ENCODE measurements around the gene JAKMIP3. TPM values are rescaled to one million over a fixed set of nuclear protein-coding genes. Genes with fewer than 3 reads are reported as not detected.

The JAKMIP3 gene
- total RNA-seq, 1 donor from 2014 or later: 0.18 TPM

DNA sequence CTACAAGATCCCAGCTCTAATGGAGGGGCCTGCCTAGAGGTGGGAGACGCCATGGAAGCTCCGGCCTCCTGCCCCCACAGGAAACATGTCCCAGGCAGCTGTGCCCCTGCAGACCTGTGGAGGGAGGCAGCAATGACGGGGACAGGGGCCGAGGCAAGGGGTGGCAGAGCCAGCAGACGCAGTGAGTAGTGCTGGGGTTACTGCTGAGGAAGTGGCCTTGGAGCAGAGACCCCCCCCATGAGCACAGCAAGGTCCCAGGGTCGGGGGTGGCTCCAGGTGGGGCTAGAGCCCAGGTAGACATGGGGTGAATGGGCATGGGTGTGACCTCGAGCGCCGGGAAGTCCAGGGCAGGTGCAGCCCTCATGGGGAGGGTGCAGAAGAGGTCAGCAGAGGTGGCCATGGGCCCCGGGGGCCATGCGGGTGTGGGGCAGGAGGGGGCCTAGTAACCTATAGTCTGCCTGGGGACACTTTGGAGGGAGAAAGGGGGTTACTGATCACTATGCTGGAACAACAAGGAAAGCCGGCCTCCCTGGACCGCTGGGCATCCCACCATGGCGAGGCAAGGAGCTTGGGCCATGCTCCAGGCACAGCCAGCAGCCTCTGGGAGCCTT is 45.5 kb downstream of the JAKMIP3 start:
- Histone ChIP-seq H3K27me3 (ENCODE audit: low read depth) (no peaks in the 10 kb centered on the region), H3K27ac (no peak overlapping the region), H3K36me3 (no peaks in the 10 kb centered on the region), H3K9me3 (no peaks in the 10 kb centered on the region), H3K4me3 (no peak overlapping the region), H3K4me1 (no peaks in the 10 kb centered on the region)
- intact Hi-C loops (cut with DNase I): no loop called here
- peak; percentile 35 for DNase-seq
- TF ChIP-seq, protein P1, sequence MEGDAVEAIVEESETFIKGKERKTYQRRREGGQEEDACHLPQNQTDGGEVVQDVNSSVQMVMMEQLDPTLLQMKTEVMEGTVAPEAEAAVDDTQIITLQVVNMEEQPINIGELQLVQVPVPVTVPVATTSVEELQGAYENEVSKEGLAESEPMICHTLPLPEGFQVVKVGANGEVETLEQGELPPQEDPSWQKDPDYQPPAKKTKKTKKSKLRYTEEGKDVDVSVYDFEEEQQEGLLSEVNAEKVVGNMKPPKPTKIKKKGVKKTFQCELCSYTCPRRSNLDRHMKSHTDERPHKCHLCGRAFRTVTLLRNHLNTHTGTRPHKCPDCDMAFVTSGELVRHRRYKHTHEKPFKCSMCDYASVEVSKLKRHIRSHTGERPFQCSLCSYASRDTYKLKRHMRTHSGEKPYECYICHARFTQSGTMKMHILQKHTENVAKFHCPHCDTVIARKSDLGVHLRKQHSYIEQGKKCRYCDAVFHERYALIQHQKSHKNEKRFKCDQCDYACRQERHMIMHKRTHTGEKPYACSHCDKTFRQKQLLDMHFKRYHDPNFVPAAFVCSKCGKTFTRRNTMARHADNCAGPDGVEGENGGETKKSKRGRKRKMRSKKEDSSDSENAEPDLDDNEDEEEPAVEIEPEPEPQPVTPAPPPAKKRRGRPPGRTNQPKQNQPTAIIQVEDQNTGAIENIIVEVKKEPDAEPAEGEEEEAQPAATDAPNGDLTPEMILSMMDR (IDR thresholded peaks at IDR 0.05): no peak
- no peak for ATAC-seq

- intact Hi-C loops (cut with DNase I): no loop called here
Measured at GRCh38 chr10:132111871-132112341, 46.2 kb downstream of the JAKMIP3 start.

DNA sequence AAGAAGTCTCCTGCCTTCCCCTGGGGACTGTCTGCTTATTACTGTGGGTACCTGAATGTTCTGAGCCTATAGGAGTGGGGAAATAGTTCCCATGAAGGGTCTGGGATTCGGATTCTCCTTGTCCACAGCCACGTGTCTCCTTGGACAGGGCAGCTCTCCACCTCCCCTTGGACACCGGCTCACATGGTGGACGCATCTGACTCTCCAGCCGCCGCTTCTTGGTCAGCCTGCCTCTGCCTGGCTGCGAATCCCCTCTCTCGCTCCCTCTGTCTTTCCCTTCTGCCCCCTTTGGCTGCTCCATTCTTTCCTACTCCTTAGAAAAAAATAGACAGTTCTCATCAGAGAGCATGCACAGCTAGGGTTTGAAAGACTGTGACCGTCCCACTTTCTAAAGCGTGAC is 46.9 kb downstream of the JAKMIP3 start:
- ATAC-seq (no peak), DNase-seq (peak; percentile 24)
- Histone ChIP-seq H3K9me3 (no peaks in the 10 kb centered on the region), H3K36me3 (no peaks in the 10 kb centered on the region), H3K27me3 (ENCODE audit: low read depth) (no peaks in the 10 kb centered on the region), H3K27ac (no peak overlapping the region), H3K4me3 (no peak overlapping the region), H3K4me1 (no peaks in the 10 kb centered on the region)
- TF ChIP-seq, protein P1 (IDR thresholded peaks at IDR 0.05): no peak
- intact Hi-C loops (cut with DNase I): no loop called here

More at GRCh38 chr10:132111871-132112341, 46.2 kb downstream of the JAKMIP3 start:
- H3K9me3 ChIP-seq: no peaks in the 10 kb centered on the region
- no peak overlapping the region for H3K27ac ChIP-seq
- DNase-seq (peak; percentile 39), ATAC-seq (peak in 1 of 2 donors; percentile 12)
- H3K27me3 ChIP-seq (ENCODE audit: low read depth): no peaks in the 10 kb centered on the region
- no peak overlapping the region for H3K4me3 ChIP-seq
- no peaks in the 10 kb centered on the region for H3K4me1 ChIP-seq
- TF ChIP-seq, protein P1 (IDR thresholded peaks at IDR 0.05): no peak
- H3K36me3 ChIP-seq: no peaks in the 10 kb centered on the region

DNA sequence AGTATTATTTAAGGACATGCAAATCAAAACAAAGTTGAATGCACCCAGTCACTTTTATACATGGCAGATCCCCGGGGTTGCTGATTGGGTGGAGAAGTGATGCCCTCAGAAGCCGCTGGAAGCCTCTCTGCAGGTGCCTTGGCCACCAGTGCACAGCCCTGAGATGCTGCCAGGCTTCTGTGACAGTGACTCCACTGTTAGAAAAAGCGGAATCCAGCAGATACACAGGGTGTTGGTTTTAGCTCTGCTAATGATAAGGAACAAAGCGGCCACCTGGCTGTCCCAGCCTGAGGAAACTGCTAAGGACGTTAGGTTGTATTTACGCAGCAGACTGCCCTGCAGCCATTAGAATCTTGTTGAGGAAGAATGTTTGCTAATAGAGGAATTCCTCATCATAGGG is 47.5 kb downstream of the JAKMIP3 start:
- Histone ChIP-seq H3K27ac (no peak overlapping the region), H3K4me3 (no peak overlapping the region), H3K36me3 (no peaks in the 10 kb centered on the region), H3K9me3 (no peaks in the 10 kb centered on the region), H3K4me1 (no peaks in the 10 kb centered on the region), H3K27me3 (ENCODE audit: low read depth) (no peaks in the 10 kb centered on the region)
- TF ChIP-seq, protein P1 (IDR thresholded peaks at IDR 0.05): no peak
- intact Hi-C loops (cut with DNase I): no loop called here
- DNase-seq: peak; percentile 14
- ATAC-seq: no peak

- H3K36me3 ChIP-seq: no peaks in the 10 kb centered on the region
- no peak overlapping the region for H3K4me3 ChIP-seq
- DNase-seq (peak; percentile 24), ATAC-seq (no peak)
- no peak overlapping the region for H3K27ac ChIP-seq
- intact Hi-C loops (cut with DNase I): no loop called here
- H3K9me3 ChIP-seq: no peaks in the 10 kb centered on the region
- H3K27me3 ChIP-seq (ENCODE audit: low read depth): no peaks in the 10 kb centered on the region
- no peaks in the 10 kb centered on the region for H3K4me1 ChIP-seq
- TF ChIP-seq, protein P1 (IDR thresholded peaks at IDR 0.05): no peak
Measured at GRCh38 chr10:132113766-132114365, 48.1 kb downstream of the JAKMIP3 start.
